Cardiac fibroblast (primary cell): ENCODE measurements around the gene GPER1.

Experiments
- DNase-seq, 2 donors: peaks; one replicate each; pipeline versions ENCODE4 v3.0.0 to v3.0.0-alpha.2; 2010; ENCODE audit warnings: low read depth in 2 of 2
- H3K4me3 ChIP-seq, 2 donors: replicated peaks in 1 of 2; 1 replicate in 1 of 2; 2 replicates in 1 of 2; pipeline ENCODE4 v1.5.1; 2011; ENCODE audit warnings: low read depth in 2 of 2, low read length in 2 of 2, mild to moderate bottlenecking in 2 of 2, moderate library complexity in 1 of 2
- TF ChIP-seq, protein P1 (sequence below): IDR thresholded peaks from one replicate; pipeline ENCODE4 v1.5.1; 2011; ENCODE audit warnings: low read depth, mild to moderate bottlenecking, low read length, inconsistent platforms

Gene GPER1

DNA sequence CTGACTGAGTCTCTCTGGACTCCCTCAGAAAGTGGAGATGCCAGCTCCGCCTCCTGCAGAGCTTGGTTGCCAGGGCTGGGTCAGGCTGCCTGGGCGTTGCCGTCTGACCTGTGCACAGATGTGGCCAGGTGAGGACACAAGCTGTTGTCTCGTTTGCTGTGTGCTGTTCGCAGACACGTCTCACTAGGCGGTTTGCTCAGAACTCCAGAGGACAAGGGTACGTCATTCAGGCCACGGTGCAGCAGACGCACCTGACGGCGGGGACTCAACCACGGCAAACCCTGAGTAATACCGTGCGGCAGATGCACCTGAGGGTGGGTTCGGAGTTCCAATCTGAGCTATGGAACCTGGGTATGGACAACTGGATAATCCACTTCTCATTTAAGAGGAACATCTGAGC, 11.7 kb downstream of the GPER1 start:
- no peak for DNase-seq
- no peak overlapping the region for H3K4me3 ChIP-seq
- TF ChIP-seq, protein P1, sequence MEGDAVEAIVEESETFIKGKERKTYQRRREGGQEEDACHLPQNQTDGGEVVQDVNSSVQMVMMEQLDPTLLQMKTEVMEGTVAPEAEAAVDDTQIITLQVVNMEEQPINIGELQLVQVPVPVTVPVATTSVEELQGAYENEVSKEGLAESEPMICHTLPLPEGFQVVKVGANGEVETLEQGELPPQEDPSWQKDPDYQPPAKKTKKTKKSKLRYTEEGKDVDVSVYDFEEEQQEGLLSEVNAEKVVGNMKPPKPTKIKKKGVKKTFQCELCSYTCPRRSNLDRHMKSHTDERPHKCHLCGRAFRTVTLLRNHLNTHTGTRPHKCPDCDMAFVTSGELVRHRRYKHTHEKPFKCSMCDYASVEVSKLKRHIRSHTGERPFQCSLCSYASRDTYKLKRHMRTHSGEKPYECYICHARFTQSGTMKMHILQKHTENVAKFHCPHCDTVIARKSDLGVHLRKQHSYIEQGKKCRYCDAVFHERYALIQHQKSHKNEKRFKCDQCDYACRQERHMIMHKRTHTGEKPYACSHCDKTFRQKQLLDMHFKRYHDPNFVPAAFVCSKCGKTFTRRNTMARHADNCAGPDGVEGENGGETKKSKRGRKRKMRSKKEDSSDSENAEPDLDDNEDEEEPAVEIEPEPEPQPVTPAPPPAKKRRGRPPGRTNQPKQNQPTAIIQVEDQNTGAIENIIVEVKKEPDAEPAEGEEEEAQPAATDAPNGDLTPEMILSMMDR = no peak

DNA sequence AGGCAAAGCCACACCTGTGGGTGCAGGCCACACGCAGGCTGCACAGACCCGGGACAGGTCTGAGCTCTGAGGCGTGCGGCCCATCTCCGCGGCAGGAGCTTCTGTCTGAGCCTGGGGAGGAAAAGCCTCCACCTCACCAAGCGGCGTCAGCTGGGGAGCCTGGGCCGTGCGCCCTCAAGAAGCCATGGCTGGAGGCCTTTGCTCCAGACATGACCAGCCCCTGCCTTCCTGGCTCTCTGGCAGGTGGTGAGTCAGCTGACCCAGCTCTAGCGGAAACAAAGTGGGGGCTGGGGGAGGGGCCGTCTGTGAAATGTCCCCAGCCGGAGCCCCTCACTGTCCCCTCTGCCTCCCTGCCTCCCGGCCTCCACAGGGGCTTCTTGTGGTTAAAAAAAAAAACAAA, 12.5 kb downstream of the GPER1 start:
- H3K4me3 ChIP-seq = no peak overlapping the region
- TF ChIP-seq, protein P1 = no peak
- no peak for DNase-seq

DNA sequence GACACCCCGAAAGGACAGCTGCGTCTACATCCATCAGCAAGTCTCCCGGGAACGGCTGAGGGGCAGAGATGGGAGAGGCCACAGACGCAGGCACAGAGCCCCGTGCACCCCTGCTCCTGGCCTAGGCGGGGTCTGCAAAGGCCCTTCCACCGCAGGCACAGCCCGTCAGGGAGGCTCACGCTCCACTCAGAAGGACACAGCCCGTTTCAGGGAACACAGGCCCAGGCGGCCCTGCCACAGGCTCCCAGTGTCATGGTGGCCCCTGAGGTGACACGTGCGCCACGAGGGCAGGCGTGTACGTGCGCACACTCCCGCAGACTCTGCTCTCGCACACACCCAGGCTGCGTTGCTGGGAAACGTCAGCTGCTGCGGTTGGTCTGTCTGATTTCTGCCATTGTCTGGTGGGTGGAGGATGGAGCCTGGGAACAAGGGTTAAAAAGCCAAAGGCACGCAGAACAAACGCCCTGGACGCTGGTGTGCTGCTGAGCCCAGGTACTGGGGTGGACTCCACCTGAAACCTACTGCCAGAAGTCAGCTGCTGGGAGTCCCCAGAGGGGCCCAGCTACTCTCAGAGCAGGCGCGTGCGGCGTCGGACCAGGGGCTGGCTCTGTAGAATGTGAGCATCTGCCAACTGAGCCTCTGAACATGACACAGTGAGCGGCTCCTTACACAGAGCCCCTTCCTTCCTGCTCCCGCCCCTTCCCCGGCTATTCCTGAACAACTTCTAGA, 13.1 kb downstream of the GPER1 start:
- H3K4me3 ChIP-seq = no peak overlapping the region
- TF ChIP-seq, protein P1 = no peak
- DNase-seq = no peak

DNA sequence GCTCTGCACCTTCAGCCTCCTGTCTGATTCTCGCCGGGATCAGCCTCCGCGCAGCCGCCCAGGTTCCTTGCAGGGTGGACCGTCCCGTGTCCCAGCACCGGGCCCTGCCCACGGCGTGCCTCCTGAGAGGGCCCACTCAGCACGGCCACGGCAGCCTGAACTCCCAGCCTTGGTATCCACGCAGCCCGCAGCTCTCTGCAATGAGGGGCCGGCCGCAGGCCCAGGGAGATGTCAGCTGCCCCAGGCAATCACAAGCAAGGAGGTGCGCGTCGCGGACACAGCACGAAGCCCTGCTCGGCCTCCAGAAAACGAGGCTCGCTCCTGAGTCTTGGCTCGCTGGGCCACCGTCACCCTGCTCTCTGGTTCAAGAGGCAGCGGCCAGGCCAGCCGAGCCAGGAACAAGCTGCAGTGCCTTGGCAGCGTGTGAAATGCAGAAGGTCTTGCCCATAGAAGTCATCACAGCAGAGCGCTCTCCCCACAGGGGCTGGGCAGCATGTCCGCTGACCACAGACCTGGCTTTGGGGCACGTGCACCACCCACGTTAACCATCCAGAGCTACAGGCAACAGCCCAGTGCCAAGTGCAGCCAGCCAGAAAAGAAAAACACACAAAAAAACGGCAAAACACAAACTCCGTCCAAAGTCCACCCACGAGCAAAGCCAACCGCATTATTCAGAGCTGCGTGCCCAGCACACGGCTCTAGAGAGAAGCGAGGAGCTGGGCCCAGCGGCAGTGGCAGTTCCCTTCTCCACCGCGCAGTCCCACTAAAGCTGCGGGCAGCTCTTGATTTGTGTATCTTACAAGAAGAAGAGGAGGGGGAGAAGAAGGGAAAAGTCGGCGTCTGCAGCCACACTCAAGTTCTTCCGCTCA, 13.9 kb downstream of the GPER1 start:
- TF ChIP-seq, protein P1 = no peak
- DNase-seq = no peak
- H3K4me3 ChIP-seq = no peak overlapping the region

DNA sequence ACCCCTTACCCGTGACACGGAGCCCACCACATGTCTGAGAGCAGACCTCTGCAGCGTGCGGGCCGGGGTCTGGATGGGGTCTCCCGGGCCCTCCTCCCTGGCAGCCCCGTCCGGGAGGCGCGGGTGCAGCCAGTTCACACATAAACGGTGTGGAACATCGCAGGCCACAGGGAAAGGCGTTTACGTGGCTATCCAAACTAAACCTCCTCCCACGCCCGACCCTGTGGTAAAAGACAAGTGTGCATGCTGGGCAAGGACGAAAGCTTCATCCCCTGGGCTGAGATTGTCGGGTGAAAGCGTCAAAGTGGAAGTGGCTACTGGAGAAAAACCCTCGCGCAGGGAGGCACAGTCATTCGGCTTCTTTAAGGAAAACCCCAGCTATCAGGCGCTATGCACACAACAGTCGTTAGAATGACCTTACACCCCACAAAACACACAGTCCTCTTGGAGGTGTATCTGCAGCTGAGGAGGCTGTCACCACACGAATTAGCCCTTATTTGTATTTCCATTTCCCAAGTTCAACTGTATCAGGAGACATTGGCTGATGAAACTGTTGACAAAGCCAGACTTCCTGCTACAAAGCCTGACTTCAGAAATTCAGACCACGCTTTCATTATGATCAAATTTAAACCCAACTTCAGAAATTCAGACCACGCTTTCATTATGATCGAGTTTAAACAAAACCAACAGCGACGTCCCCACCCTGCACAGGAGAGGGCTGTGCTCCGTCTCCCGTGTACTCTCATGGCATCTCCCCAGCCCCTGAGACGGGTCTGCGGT, 15.3 kb downstream of the GPER1 start:
- DNase-seq = no peak
- TF ChIP-seq, protein P1 = no peak
- no peak overlapping the region for H3K4me3 ChIP-seq

DNA sequence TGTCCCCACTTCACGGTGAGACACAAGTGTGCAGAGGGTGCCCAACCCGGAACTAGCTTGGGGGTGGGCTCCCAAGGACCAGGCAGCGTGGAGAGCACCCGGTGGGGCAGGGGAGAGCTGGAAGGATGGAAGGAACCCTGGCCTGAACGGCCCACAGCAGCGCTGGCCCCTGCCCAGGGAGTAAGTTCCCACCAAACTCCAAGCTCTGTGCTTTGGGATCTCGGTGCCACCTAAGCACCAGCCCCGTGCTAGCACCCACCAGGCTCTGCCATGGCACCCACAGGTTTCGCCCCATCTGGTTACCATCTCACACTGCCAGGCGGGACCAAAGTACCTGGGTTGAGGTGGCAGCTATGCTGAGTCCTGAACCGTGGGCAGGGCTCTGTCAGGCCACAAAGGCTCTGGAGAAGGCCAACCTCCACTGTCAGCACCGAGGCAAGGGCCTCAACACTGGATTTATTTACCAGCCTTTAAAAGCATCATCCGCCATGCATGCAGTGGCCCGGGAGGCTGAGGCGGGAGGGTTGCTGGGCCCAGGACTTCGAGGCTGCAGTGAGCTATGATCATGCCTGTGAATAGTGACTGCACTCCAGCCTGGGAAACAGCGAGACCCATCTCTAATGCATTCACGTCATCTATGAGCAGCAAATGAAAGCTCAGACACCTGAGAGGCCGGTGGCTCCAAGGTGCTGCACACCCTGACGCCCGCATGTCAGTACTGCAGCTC, 16.0 kb downstream of the GPER1 start:
- TF ChIP-seq, protein P1 = no peak
- DNase-seq = no peak
- no peak overlapping the region for H3K4me3 ChIP-seq
